ENCODE measurements around the gene SFSWAP. TPM values are rescaled to one million over a fixed set of nuclear protein-coding genes. Genes with fewer than 3 reads are reported as not detected.

SFSWAP gene
- polyA plus RNA-seq, 1 donor from 2014 or later: 56.6 TPM

DNA sequence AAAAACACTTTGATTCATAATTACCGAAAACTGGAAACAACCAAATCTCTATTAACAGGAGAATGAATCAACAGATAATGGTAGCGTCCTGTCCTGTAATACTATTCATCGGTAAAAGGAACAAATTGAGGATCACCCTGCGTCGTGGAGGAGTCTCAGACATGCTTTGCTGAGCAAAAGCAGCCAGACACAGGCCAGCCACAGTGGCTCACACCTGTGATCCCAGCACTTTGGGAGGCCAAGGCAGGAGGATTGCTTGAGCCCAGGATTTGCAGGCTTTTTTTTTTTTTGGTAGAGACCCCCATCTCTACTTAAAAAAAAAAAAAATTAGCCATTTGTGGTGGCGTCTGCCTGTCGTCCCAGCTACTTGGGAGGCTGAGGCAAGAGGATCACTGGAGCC lies 83.2 kb downstream of the SFSWAP start:
- H4K20me1 ChIP-seq (ENCODE audit: insufficient read depth): no peaks in the 10 kb centered on the region
- H3K9me3 ChIP-seq (ENCODE audit: low read length): no peaks in the 10 kb centered on the region
- H3K79me2 ChIP-seq (replicated peaks; ENCODE audit: insufficient read depth, low read length): no peaks in the 10 kb centered on the region
- H3K4me2 ChIP-seq (ENCODE audit: low read length): no peak overlapping the region
- no peak overlapping the region for H3K9ac ChIP-seq (ENCODE audit: low read length)
- TF ChIP-seq RAD21 (conservative IDR thresholded peaks at IDR 0.05): no peak
- no peak for TF ChIP-seq TAF1 (IDR thresholded peaks at IDR 0.05; ENCODE audit: low read depth)
- no peak for TF ChIP-seq POLR2AphosphoS5 (IDR thresholded peaks at IDR 0.05)
- no peak for TF ChIP-seq SMC3 (conservative IDR thresholded peaks at IDR 0.05; ENCODE audit: poor library complexity)
- TF ChIP-seq EP300 (conservative IDR thresholded peaks at IDR 0.05; ENCODE audit: poor library complexity, severe bottlenecking): no peak
- TF ChIP-seq, protein P1, sequence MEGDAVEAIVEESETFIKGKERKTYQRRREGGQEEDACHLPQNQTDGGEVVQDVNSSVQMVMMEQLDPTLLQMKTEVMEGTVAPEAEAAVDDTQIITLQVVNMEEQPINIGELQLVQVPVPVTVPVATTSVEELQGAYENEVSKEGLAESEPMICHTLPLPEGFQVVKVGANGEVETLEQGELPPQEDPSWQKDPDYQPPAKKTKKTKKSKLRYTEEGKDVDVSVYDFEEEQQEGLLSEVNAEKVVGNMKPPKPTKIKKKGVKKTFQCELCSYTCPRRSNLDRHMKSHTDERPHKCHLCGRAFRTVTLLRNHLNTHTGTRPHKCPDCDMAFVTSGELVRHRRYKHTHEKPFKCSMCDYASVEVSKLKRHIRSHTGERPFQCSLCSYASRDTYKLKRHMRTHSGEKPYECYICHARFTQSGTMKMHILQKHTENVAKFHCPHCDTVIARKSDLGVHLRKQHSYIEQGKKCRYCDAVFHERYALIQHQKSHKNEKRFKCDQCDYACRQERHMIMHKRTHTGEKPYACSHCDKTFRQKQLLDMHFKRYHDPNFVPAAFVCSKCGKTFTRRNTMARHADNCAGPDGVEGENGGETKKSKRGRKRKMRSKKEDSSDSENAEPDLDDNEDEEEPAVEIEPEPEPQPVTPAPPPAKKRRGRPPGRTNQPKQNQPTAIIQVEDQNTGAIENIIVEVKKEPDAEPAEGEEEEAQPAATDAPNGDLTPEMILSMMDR (IDR thresholded peaks at IDR 0.05; ENCODE audit: poor library complexity, severe bottlenecking): no peak
- TF ChIP-seq, protein P2, sequence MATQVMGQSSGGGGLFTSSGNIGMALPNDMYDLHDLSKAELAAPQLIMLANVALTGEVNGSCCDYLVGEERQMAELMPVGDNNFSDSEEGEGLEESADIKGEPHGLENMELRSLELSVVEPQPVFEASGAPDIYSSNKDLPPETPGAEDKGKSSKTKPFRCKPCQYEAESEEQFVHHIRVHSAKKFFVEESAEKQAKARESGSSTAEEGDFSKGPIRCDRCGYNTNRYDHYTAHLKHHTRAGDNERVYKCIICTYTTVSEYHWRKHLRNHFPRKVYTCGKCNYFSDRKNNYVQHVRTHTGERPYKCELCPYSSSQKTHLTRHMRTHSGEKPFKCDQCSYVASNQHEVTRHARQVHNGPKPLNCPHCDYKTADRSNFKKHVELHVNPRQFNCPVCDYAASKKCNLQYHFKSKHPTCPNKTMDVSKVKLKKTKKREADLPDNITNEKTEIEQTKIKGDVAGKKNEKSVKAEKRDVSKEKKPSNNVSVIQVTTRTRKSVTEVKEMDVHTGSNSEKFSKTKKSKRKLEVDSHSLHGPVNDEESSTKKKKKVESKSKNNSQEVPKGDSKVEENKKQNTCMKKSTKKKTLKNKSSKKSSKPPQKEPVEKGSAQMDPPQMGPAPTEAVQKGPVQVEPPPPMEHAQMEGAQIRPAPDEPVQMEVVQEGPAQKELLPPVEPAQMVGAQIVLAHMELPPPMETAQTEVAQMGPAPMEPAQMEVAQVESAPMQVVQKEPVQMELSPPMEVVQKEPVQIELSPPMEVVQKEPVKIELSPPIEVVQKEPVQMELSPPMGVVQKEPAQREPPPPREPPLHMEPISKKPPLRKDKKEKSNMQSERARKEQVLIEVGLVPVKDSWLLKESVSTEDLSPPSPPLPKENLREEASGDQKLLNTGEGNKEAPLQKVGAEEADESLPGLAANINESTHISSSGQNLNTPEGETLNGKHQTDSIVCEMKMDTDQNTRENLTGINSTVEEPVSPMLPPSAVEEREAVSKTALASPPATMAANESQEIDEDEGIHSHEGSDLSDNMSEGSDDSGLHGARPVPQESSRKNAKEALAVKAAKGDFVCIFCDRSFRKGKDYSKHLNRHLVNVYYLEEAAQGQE (IDR thresholded peaks at IDR 0.05; ENCODE audit: borderline replicate concordance): no peak
- TF ChIP-seq EZH2 (IDR thresholded peaks at IDR 0.05; ENCODE audit: borderline replicate concordance, insufficient read depth, low read length, poor library complexity, severe bottlenecking): no peak
- TF ChIP-seq MXI1 (conservative IDR thresholded peaks at IDR 0.05; ENCODE audit: poor library complexity, severe bottlenecking): no peak
- H3K9me2 ChIP-seq (ENCODE audit: insufficient read depth, low read length): no peaks in the 10 kb centered on the region
- H3K27me3 ChIP-seq (ENCODE audit: insufficient read depth, low read depth, low read length): no peaks in the 10 kb centered on the region
- no peak overlapping the region for H3K4me3 ChIP-seq (ENCODE audit: low read length)
- no peak overlapping the region for H3K27ac ChIP-seq (ENCODE audit: low read length)
- no peaks in the 10 kb centered on the region for H3F3A ChIP-seq (ENCODE audit: insufficient read depth, low read length, poor library complexity, severe bottlenecking)
- no peak overlapping the region for H2AFZ ChIP-seq (ENCODE audit: low read depth, low read length)
- H3K36me3 ChIP-seq (ENCODE audit: insufficient read depth, low read length): peaks cover 10% of the 10 kb centered on the region

DNA sequence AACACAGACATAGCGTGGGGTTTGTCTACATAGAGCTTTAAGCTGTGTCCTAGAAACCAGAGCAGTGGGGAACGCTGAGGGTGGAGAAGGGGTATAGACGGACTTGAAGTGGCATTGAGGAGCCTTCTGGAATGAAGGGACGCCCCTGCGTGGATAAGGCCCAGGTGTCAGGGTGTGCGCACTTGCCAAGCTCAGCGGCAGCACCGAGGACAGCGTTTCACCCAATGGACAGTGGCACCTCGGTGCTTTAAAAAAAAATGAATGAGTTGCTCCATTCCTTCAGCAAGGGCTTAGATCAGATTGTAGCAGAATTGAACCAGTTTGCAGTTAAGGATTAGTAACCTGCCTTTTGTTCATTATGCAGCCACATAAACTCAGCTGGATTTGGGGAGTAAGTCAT lies 83.7 kb downstream of the SFSWAP start:
- no peaks in the 10 kb centered on the region for H4K20me1 ChIP-seq (ENCODE audit: insufficient read depth)
- TF ChIP-seq, protein P1 (IDR thresholded peaks at IDR 0.05; ENCODE audit: poor library complexity, severe bottlenecking): no peak
- no peak for TF ChIP-seq MXI1 (conservative IDR thresholded peaks at IDR 0.05; ENCODE audit: poor library complexity, severe bottlenecking)
- peaks cover 10% of the 10 kb centered on the region for H3K36me3 ChIP-seq (ENCODE audit: insufficient read depth, low read length)
- no peak overlapping the region for H3K4me2 ChIP-seq (ENCODE audit: low read length)
- H3K9ac ChIP-seq (ENCODE audit: low read length): no peak overlapping the region
- no peaks in the 10 kb centered on the region for H3K9me3 ChIP-seq (ENCODE audit: low read length)
- H3K79me2 ChIP-seq (replicated peaks; ENCODE audit: insufficient read depth, low read length): no peaks in the 10 kb centered on the region
- no peak overlapping the region for H3K27ac ChIP-seq (ENCODE audit: low read length)
- no peaks in the 10 kb centered on the region for H3K27me3 ChIP-seq (ENCODE audit: insufficient read depth, low read depth, low read length)
- no peak overlapping the region for H3K4me3 ChIP-seq (ENCODE audit: low read length)
- H3K9me2 ChIP-seq (ENCODE audit: insufficient read depth, low read length): no peaks in the 10 kb centered on the region
- H2AFZ ChIP-seq (ENCODE audit: low read depth, low read length): no peak overlapping the region
- no peaks in the 10 kb centered on the region for H3F3A ChIP-seq (ENCODE audit: insufficient read depth, low read length, poor library complexity, severe bottlenecking)

Data from neural cell (in vitro differentiated cells).